ENCODE measurements around the gene FZD7.

The FZD7 gene

DNA sequence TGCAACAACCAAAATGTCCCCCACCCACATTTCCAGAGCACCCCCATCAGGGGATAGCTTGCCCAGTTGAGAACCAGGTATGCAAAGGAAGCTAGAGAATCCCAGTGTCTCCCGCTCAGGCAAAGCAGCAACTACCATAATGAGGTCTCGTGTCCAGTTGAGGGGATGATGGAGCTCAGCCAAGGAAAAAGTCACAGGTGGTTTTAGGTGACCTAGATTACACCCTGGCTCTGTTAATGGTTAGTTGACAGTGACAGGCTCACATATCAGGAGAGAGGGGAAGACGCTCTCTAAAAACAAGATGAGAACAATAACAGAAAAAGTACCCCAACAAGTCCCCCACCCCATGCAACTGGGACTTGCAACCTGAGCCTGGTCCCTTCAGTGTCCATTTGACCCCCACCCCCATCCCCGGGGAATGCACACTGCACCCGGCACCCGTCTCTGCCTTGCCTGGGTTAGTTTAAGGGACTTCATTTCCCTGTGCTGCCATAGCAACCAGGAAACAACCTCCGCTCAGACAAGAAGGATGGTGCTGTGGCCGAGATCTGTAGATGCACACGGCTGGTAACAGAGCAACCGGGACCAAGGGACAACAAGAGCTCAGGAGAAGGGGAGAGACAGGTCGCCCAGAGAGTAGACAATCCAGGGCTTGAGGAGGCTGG, 39.2 kb downstream of the FZD7 start, which contains the start of gene KIAA2012:
Gene KIAA2012, plus strand, starts transcription at position 519 of the 665 bp plus-strand sequence. CDS start 373 bp downstream, outside the sequence.
- Histone ChIP-seq H3K4me3 (ENCODE audit: low read length) (no peak within 1 kb of the TSS), H3K4me1 (ENCODE audit: control insufficient read depth, insufficient read depth, low read length) (no peaks in the 10 kb centered on the region), H3K36me3 (ENCODE audit: insufficient read depth, low read length) (no peaks in the 10 kb centered on the region), H3K27me3 (ENCODE audit: control insufficient read depth, insufficient read depth, low read length) (peaks cover 10% of the 10 kb centered on the region), H3K9me3 (replicated peaks; ENCODE audit: low read length) (no peaks in the 10 kb centered on the region), H3K9ac (ENCODE audit: low read depth, low read length) (no peak within 1 kb of the TSS), H3K4me2 (ENCODE audit: low read length) (no peak within 1 kb of the TSS)

DNA sequence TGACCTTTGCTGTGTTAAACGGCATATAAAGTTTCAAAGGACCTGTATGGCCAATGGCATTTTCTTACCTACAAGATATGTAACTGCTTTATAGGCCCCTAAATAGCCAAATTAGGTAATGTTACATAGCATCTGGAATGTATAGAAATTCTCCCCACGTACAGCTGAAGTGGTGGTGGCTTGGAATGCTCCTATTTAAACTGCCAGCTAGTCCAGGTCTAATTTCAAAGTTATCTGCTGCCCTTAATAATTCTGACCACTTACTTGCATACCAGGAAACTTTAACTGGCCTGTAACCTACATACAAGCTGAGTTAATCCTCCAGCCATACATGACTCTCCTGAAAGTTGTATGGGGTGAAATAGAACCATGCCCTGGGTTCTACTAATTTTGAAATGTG, 40.7 kb downstream of the FZD7 start:
- no peak overlapping the region for H3K9ac ChIP-seq (ENCODE audit: low read depth, low read length)
- no peaks in the 10 kb centered on the region for H3K9me3 ChIP-seq (replicated peaks; ENCODE audit: low read length)
- H3K4me1 ChIP-seq (ENCODE audit: control insufficient read depth, insufficient read depth, low read length): no peaks in the 10 kb centered on the region
- H3K27me3 ChIP-seq (ENCODE audit: control insufficient read depth, insufficient read depth, low read length): peaks cover 10% of the 10 kb centered on the region
- no peaks in the 10 kb centered on the region for H3K36me3 ChIP-seq (ENCODE audit: insufficient read depth, low read length)
- no peak overlapping the region for H3K4me2 ChIP-seq (ENCODE audit: low read length)
- no peak overlapping the region for H3K4me3 ChIP-seq (ENCODE audit: low read length)

- H3K27me3 ChIP-seq (ENCODE audit: control insufficient read depth, insufficient read depth, low read length): peaks cover 10% of the 10 kb centered on the region
- H3K4me2 ChIP-seq (ENCODE audit: low read length): no peak overlapping the region
- no peaks in the 10 kb centered on the region for H3K9me3 ChIP-seq (replicated peaks; ENCODE audit: low read length)
- H3K4me3 ChIP-seq (ENCODE audit: low read length): no peak overlapping the region
- peaks cover 2% of the 10 kb centered on the region for H3K4me1 ChIP-seq (ENCODE audit: control insufficient read depth, insufficient read depth, low read length)
- no peak overlapping the region for H3K9ac ChIP-seq (ENCODE audit: low read depth, low read length)
- no peaks in the 10 kb centered on the region for H3K36me3 ChIP-seq (ENCODE audit: insufficient read depth, low read length)
Observed at GRCh38 chr2:202079310-202079709, 45.7 kb downstream of the FZD7 start.

DNA sequence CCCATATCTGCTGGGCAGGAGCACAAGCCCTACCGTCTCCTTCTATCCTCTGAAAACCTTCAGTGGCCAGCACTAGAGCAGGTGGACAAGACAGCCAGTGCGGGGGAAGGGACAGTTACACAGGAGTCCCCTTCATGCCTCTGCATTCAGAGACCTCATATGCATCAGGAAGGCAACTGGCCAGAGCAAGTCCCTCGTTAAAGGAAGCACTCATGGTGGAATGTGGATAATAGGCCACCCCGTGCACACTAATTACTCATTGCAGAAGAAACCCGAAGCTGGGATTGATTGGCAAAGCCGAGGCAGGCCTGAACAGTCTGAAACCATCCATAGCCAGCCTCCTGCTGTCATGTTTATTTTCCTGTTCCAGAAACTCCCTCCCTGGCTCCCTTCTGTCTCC, 50.6 kb downstream of the FZD7 start:
- Histone ChIP-seq H3K36me3 (ENCODE audit: insufficient read depth, low read length) (no peaks in the 10 kb centered on the region), H3K4me1 (ENCODE audit: control insufficient read depth, insufficient read depth, low read length) (peaks cover 5% of the 10 kb centered on the region)

More for the DNA sequence above, 50.6 kb downstream of the FZD7 start:
- H3K4me3 ChIP-seq (ENCODE audit: low read length): no peak overlapping the region
- no peak overlapping the region for H3K9ac ChIP-seq (ENCODE audit: low read depth, low read length)
- no peaks in the 10 kb centered on the region for H3K9me3 ChIP-seq (replicated peaks; ENCODE audit: low read length)
- H3K27me3 ChIP-seq (ENCODE audit: control insufficient read depth, insufficient read depth, low read length): peaks cover 6% of the 10 kb centered on the region
- H3K4me2 ChIP-seq (ENCODE audit: low read length): no peak overlapping the region
